Natural killer cell (primary cell): ENCODE measurements around the gene SRGAP3. TPM values are rescaled to one million over a fixed set of nuclear protein-coding genes. Genes with fewer than 3 reads are reported as not detected.

Experiments used
- ATAC-seq, 3 donors: fragments of 150-1000 bp in 2 of 3; fragments of 200-7000 bp in 1 of 3; cut with Tn5 transposase; 1 replicate in 1 of 3; 2 replicates in 2 of 3; pipeline ENCODE4 v1.10.0; 2021; ENCODE audit warnings: mild to moderate bottlenecking in 2 of 3, moderate library complexity in 2 of 3
- DNase-seq, 2 donors: peaks; one replicate each; pipeline versions ENCODE4 v3.0.0 to v3.0.0-alpha.2; 2013 to 2021; ENCODE audit warnings: mixed read lengths in 1 of 2
- H3K27ac ChIP-seq: one replicate; pipeline ENCODE4 v1.5.1; 2013; ENCODE audit warnings: mild to moderate bottlenecking, low read length
- H3K27me3 ChIP-seq: one replicate; pipeline ENCODE4 v1.6.1; 2013; ENCODE audit warnings: low read length; ENCODE audit not compliant: control insufficient read depth, insufficient read depth
- H3K36me3 ChIP-seq: one replicate; pipeline ENCODE4 v1.6.1; 2013; ENCODE audit warnings: low read length; ENCODE audit not compliant: control insufficient read depth, insufficient read depth
- H3K4me1 ChIP-seq: one replicate; pipeline ENCODE4 v1.6.1; 2013; ENCODE audit warnings: low read length; ENCODE audit not compliant: control insufficient read depth, insufficient read depth
- H3K4me3 ChIP-seq: one replicate; pipeline ENCODE4 v1.5.1; 2013; ENCODE audit warnings: low read length
- H3K9me3 ChIP-seq: one replicate; pipeline ENCODE4 v1.6.1; 2013; ENCODE audit warnings: low read length; ENCODE audit not compliant: control insufficient read depth, insufficient read depth
- H3K27ac Mint-ChIP-seq, 2 donors: one replicate each; pipeline ENCODE4 v1.8.0; 2022; ENCODE audit warnings: mild to moderate bottlenecking in 2 of 2, mixed read lengths in 2 of 2, moderate library complexity in 1 of 2
- H3K27me3 Mint-ChIP-seq, 2 donors: one replicate each; pipeline ENCODE4 v1.8.0; 2022; ENCODE audit warnings: low read depth in 2 of 2, mixed read lengths in 2 of 2
- H3K36me3 Mint-ChIP-seq: one replicate; pipeline ENCODE4 v1.8.0; 2022; ENCODE audit warnings: mixed read lengths
- H3K4me1 Mint-ChIP-seq, 2 donors: one replicate each; pipeline ENCODE4 v1.8.0; 2022; ENCODE audit warnings: mixed read lengths in 2 of 2
- H3K4me3 Mint-ChIP-seq: one replicate; pipeline ENCODE4 v1.8.0; 2022; ENCODE audit warnings: mild to moderate bottlenecking, moderate library complexity, mixed read lengths
- H3K9me3 Mint-ChIP-seq, 2 donors: one replicate each; pipeline ENCODE4 v1.8.0; 2022; ENCODE audit warnings: mixed read lengths in 2 of 2
- WGBS: methylation state at CpG from one replicate; pipeline ENCODE4 v1.1.7; 2013; ENCODE audit warnings: missing lambda C conversion rate; ENCODE audit not compliant: insufficient coverage; 5-methylcytosine and 5-hydroxymethylcytosine counted together
- intact Hi-C: fragments of 100-400 bp; cut with micrococcal nuclease; formaldehyde crosslinking; loops from one replicate; pipeline ENCODE4 v1.14.2; 2022
- total RNA-seq, 4 donors: library from RNA; stranded (reverse); fragments of 120-200 nt in 1 of 4; gene quantifications; one replicate each; pipeline versions ENCODE4 v1.2.3 to v1.2.4, GENCODE V29; 2013 to 2022
- TF ChIP-seq, protein P1 (sequence below): fragments of 200-600 bp; IDR thresholded peaks from one replicate; pipeline ENCODE4 v1.8.0; 2022; ENCODE audit warnings: antibody characterized with exemption

SRGAP3 gene
- total RNA-seq, 3 donors from 2014 or later (not counting 1 experiment from before 2014, with no cell fraction given): 2.5 to 14.9 (median 3.0) TPM

DNA sequence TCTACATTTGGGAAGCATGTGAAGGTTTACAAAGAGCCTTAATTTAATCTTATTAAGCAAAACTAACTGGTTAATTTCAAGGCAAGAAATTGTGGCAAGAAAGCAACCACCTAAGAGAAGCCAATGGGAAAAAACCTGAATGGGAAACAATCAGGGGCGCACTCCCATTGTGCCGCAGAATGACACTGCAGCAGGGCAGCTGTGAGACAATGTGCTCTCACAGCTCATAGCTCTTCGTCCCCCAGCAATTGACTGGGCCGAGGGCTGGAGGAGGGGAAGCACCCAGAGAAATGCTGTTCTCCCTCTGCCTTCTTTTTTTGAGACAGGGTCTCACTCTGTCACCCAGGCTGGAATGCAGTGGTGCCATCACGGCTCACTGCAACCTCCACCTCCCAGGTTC lies 192.9 kb downstream of the SRGAP3 start:
- H3K4me1 Mint-ChIP-seq: no peaks in the 10 kb centered on the region
- ATAC-seq: no peak
- TF ChIP-seq, protein P1, sequence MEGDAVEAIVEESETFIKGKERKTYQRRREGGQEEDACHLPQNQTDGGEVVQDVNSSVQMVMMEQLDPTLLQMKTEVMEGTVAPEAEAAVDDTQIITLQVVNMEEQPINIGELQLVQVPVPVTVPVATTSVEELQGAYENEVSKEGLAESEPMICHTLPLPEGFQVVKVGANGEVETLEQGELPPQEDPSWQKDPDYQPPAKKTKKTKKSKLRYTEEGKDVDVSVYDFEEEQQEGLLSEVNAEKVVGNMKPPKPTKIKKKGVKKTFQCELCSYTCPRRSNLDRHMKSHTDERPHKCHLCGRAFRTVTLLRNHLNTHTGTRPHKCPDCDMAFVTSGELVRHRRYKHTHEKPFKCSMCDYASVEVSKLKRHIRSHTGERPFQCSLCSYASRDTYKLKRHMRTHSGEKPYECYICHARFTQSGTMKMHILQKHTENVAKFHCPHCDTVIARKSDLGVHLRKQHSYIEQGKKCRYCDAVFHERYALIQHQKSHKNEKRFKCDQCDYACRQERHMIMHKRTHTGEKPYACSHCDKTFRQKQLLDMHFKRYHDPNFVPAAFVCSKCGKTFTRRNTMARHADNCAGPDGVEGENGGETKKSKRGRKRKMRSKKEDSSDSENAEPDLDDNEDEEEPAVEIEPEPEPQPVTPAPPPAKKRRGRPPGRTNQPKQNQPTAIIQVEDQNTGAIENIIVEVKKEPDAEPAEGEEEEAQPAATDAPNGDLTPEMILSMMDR: no peak
- Histone ChIP-seq H3K4me3 (no peak overlapping the region), H3K27ac (no peak overlapping the region), H3K27me3 (no peaks in the 10 kb centered on the region), H3K9me3 (no peaks in the 10 kb centered on the region), H3K4me1 (no peaks in the 10 kb centered on the region), H3K36me3 (no peaks in the 10 kb centered on the region)
- H3K9me3 Mint-ChIP-seq: no peaks in the 10 kb centered on the region
- no peaks in the 10 kb centered on the region for H3K27me3 Mint-ChIP-seq
- intact Hi-C loops: no loop called here
- 76% methylated on average over 5 of the region's 5 CpGs for WGBS
- no peak for DNase-seq
- no peak overlapping the region for H3K4me3 Mint-ChIP-seq
- no peak overlapping the region for H3K27ac Mint-ChIP-seq
- H3K36me3 Mint-ChIP-seq: no peaks in the 10 kb centered on the region

DNA sequence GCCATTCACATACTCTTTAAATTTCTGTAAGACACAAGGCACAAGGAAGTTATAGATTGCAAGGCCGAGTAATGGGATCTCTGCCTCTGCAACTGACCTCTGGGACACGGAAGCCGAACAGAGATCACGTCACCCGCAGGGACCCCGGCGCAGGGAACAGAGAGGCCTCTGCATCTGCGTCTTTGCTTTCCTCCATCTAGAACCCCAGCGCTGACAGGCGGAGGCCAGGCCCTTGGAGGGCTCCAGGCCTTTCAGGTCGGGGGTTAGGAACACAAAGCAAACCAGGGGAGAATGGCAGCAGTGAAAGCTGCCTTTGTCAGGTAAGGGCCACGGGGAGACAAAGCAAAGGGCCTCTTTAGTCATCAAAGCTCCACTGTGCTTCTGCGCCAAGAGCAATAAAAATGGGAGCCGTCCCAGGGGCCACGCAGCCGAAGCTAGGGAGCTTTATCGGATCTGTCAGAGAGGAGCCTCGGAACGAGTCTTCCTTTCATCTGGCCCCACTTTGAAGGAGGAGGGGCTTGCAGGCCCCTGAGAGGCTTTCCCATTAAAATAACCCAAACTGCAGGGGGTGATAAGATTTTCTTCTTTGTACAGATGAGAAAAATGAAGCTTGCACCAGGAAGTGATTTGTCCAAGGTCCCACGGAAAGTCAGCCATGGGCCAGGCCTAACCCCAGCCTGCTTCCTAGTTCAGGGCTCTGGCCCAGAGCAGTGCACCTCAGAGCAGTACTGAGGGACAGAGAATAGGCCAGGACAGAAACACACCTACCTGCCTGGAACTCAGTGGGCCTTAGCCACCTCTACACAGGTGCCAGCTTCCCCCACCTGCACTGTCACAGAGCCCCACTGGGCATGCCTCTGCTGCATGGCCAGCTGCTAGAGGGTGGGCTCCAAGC lies 201.7 kb downstream of the SRGAP3 start:
- H3K36me3 ChIP-seq: no peaks in the 10 kb centered on the region
- no peak overlapping the region for H3K27ac ChIP-seq
- Mint-ChIP-seq H3K4me1 (no peaks in the 10 kb centered on the region), H3K27ac (no peak overlapping the region), H3K36me3 (no peaks in the 10 kb centered on the region), H3K4me3 (no peak overlapping the region), H3K27me3 (no peaks in the 10 kb centered on the region), H3K9me3 (no peaks in the 10 kb centered on the region)
- no peak for DNase-seq
- H3K4me3 ChIP-seq: no peak overlapping the region
- peak in 1 of 3 donors; percentile 12 for ATAC-seq
- 95% methylated on average over 18 of the region's 20 CpGs for WGBS
- no peaks in the 10 kb centered on the region for H3K9me3 ChIP-seq
- intact Hi-C loops: no loop called here
- no peaks in the 10 kb centered on the region for H3K27me3 ChIP-seq
- TF ChIP-seq, protein P1: no peak
- H3K4me1 ChIP-seq: no peaks in the 10 kb centered on the region

DNA sequence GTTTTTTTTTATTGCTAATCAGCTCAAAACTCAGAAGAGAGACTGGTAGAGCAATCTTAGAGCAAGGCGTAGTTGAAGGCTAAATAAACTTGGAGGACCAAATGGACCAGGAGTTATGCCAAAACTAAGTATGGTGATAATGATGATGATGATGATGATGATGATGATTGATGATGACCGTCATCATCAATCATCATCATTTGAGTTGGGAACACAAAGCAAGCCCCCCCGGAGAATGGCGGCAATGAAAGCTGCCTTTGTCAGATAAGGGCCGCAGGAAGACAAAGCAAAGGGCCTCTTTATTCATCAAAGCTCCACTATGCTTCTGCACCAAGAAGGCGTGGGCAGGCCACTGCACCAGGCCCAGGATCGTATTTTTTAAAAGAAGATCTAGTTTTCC lies 204.1 kb downstream of the SRGAP3 start:
- Histone ChIP-seq H3K36me3 (no peaks in the 10 kb centered on the region), H3K4me1 (no peaks in the 10 kb centered on the region), H3K27me3 (no peaks in the 10 kb centered on the region), H3K9me3 (no peaks in the 10 kb centered on the region), H3K4me3 (no peak overlapping the region), H3K27ac (no peak overlapping the region)
- H3K27ac Mint-ChIP-seq: no peak overlapping the region
- H3K27me3 Mint-ChIP-seq: no peaks in the 10 kb centered on the region
- TF ChIP-seq, protein P1: no peak
- ATAC-seq (no peak), DNase-seq (no peak)
- no peak overlapping the region for H3K4me3 Mint-ChIP-seq
- H3K36me3 Mint-ChIP-seq: no peaks in the 10 kb centered on the region
- H3K4me1 Mint-ChIP-seq: no peaks in the 10 kb centered on the region
- H3K9me3 Mint-ChIP-seq: no peaks in the 10 kb centered on the region
- 96% methylated on average over 7 of the region's 7 CpGs for WGBS
- intact Hi-C loops: no loop called here
